Retinal pigment epithelial cell (primary cell): Measurements from ENCODE around the gene LPIN2.

Experiments
- DNase-seq: peaks from one replicate; pipeline ENCODE4 v3.0.0-alpha.2; 2010; ENCODE audit warnings: low read depth
- H3K4me3 ChIP-seq: 2 replicates; pipeline ENCODE4 v1.5.1; 2011; ENCODE audit warnings: mild to moderate bottlenecking, low read length, control low read depth, moderate library complexity
- TF ChIP-seq, protein P1 (sequence below): conservative IDR thresholded peaks from 2 replicates; pipeline ENCODE4 v1.5.1; 2011; ENCODE audit warnings: low read depth, low read length, control low read depth, inconsistent platforms

LPIN2 gene

DNA sequence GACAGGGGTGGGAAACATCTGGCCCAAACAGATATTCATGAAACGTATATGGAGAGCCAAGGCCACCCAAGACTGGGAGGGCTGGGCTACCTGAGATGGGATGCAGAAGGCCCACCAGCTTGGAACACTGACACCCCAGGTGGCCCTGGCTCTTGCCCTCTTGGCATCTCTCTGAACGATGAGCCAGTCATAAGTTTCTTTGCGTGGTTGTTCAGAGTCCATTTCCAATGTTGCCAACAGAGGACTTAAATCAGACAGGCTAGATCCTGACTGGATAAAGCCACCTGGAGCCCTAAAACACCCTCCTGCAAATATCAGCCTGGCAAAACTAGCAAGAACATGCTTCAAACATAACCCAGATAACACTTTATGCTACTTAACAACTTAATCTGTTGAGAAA lies 42.6 kb downstream of the LPIN2 start:
- DNase-seq, result no peak
- TF ChIP-seq, protein P1, sequence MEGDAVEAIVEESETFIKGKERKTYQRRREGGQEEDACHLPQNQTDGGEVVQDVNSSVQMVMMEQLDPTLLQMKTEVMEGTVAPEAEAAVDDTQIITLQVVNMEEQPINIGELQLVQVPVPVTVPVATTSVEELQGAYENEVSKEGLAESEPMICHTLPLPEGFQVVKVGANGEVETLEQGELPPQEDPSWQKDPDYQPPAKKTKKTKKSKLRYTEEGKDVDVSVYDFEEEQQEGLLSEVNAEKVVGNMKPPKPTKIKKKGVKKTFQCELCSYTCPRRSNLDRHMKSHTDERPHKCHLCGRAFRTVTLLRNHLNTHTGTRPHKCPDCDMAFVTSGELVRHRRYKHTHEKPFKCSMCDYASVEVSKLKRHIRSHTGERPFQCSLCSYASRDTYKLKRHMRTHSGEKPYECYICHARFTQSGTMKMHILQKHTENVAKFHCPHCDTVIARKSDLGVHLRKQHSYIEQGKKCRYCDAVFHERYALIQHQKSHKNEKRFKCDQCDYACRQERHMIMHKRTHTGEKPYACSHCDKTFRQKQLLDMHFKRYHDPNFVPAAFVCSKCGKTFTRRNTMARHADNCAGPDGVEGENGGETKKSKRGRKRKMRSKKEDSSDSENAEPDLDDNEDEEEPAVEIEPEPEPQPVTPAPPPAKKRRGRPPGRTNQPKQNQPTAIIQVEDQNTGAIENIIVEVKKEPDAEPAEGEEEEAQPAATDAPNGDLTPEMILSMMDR, result no peak
- H3K4me3 ChIP-seq, result no peak overlapping the region

DNA sequence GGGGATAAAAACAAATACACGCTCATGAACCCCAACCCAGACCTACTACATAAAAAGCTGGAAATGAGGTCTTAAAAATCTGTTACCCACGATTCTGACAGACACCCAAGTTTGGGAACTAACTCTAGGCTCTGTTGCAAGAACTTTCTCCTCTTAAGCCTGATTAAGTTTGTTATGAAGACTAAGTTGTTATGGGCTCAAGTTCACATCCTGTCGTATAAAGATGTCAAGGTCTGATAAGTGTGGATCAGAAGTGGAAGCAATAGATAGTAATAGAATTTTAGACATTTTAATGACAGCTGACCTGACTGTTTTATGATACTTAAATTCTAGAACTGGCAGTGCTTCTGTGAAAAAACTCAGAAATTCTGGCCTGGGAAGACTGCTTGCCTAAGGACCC lies 43.2 kb downstream of the LPIN2 start:
- H3K4me3 ChIP-seq, result no peak overlapping the region
- TF ChIP-seq, protein P1, result no peak
- no peak for DNase-seq

DNA sequence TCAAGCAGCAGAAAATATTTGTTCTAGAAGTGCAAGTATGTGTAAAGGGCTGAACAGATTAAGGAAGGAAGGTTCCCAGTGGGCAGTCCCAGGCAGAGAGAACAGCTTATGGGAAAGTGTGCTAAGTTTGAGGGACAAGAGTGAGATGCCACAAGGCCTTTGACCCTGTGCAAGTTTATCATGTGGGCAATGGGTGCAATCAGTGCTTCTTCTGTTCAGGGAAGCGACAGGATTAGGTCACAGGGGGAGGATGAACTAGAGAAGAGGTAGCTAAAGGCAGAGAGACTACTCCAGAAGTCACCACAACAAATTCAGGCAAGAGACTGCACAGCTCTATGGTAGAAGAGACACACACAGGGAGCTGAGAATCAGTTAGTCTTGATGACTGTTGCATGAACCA lies 44.3 kb downstream of the LPIN2 start:
- TF ChIP-seq, protein P1, result no peak
- DNase-seq, result no peak
- no peak overlapping the region for H3K4me3 ChIP-seq

GRCh38 chr18:2967820-2968219 lies 45.1 kb downstream of the LPIN2 start:
- H3K4me3 ChIP-seq, result no peak overlapping the region
- TF ChIP-seq, protein P1, result no peak
- no peak for DNase-seq

DNA sequence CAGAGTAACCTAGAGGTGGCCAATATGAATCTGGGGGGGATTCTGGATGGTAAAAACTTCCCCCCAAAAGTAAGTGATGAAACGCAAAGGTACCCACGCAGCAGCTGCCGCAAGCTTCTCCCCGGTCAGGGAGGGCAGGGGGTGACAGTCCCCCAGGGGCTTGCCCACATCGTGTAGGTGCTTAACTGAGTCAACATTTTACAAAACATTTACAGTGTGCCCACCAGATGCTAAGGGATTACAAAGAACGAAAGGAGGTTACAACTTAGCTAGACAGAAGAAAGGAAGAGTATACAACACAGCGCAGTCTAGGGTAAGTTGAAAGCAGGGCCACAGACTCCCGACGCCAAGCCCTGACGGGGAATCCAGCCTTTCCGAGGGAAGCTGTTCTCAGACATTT lies 45.6 kb downstream of the LPIN2 start:
- DNase-seq, result no peak
- TF ChIP-seq, protein P1, result no peak
- no peak overlapping the region for H3K4me3 ChIP-seq

DNA sequence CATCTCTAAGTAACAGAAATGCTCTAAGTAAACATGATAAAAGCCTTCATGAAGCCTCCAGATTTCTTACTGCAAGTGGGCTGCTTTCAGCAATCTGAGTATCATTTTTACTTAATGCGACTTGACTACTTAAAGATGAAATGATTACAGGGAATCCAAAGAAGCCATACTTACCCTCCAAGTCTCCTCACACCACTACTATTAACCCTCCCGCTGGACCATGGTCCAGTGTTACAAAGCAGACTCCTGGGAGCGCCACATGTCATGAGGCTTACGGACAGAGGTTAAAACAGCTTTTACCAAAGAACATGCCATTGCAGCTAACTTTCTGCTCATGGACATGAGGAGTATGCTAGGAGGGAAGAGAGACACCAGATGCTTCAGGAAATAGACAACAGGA lies 46.4 kb downstream of the LPIN2 start:
- no peak overlapping the region for H3K4me3 ChIP-seq
- no peak for DNase-seq
- TF ChIP-seq, protein P1, result no peak

DNA sequence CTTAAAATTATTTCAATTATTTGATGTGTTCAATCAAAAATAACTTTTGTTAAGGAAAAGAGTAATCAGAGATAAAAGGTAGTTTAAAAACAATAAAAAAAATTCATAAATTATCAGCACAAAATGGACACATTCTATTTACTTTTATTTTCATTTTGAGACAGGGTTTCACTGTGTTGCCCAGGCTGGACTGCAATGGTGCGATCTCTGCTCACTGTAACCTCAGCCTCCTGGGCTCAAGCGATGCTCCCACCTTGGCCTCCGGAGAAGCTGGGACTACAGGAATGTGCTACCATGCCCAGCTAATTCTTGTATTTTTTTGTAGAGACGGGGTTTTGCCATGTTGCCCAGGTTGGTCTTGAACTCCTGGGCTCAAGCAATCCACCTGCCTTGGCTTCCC lies 47.1 kb downstream of the LPIN2 start:
- DNase-seq, result no peak
- TF ChIP-seq, protein P1, result no peak
- no peak overlapping the region for H3K4me3 ChIP-seq
